ENCODE results near the gene CCNG1.
A peak's percentile ranks its signal among the peaks of the same experiment; 100 is the strongest.
"Not testable (repeated sequence)": the region's sequence is repeated elsewhere in the genome, so short reads cannot be mapped to it uniquely, and the experiment has no call there.

Gene CCNG1, protein sequence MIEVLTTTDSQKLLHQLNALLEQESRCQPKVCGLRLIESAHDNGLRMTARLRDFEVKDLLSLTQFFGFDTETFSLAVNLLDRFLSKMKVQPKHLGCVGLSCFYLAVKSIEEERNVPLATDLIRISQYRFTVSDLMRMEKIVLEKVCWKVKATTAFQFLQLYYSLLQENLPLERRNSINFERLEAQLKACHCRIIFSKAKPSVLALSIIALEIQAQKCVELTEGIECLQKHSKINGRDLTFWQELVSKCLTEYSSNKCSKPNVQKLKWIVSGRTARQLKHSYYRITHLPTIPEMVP

DNA sequence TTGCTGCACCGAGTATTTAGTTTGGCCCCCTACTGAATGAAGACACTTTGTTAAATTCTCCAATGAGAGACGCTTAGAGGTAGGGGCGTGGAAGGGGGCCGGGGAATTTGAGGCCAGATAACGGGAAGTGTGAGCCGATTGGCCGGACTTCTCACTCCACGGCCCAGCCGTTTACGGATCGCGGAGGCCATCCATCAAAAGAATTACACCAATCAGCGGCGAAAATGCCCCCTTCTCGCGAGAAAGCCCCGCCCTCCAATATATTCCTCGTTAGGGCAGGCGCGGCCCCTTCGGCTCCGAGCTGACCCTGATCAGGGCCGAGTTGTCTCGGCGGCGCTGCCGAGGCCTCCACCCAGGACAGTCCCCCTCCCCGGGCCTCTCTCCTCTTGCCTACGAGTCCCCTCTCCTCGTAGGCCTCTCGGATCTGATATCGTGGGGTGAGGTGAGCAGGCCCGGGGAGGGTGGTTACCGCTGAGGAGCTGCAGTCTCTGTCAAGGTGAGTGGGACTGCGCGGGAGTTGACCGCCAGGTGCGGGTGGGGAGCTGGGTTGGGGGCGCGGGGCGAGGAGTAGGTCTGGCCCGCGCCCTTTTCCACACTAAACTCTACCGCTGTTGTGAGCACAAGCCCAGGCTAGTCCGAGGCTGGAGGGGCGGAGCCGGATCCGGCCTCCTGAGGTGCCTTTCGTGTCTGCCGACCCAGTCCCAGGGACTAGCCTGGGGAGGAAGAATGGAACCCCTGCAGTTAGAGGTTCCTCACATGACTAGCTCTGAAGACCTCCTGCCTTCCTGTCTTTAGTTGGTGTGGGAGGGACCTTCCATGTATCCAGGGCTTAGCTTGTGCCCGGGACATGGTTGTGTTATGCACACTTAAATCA is at the start of gene CCNG1:
CCNG1 (plus strand) TSS at position 287 of the 874 bp plus-strand sequence. CDS start 1,662 bp downstream, outside the sequence.
- peak; percentile 99 for DNase-seq

DNA sequence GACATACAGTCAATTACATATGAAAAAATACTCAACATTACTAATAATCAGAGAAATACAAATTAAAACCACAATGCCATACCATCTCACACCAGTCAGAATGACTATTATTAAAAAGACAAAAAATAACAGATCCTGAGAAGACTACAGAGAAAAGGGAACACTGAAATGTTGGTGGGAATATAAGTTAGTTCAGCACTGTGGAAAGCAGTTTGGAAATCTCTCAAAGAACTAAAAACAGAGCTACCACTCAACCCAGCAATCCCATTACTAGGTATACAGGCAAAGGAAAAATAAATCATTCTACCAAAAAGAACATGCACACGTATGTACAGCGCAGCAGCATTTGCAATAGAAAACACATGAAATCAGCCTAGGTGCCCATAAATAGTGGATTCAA is 41.6 kb upstream of the CCNG1 start:
- no peak for DNase-seq

DNA sequence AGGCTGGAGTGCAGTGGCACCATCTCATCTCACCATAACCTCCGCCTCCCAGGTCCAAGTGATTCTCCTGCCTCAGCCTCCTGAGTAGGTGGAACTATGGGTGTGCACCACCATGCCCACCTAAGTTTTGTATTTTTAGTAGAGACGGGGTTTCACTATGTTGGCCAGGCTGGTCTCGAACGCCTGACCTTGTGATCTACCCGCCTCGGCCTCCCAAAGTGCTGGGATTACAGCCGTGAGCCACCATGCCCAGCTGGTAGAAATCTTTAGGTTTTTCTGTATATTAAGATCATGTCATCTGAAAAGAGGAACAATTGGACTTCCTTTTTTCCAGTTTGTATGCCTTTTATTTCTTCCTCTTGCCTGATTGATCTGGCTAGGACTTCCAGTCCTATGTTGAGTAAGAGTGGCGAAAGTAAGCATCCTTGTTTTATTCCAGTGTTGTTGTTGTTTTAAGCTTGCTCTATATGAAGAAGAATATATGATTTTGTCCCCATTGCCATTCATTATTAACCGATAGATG is 40.5 kb upstream of the CCNG1 start:
- DNase-seq: not testable (repeated sequence)

DNA sequence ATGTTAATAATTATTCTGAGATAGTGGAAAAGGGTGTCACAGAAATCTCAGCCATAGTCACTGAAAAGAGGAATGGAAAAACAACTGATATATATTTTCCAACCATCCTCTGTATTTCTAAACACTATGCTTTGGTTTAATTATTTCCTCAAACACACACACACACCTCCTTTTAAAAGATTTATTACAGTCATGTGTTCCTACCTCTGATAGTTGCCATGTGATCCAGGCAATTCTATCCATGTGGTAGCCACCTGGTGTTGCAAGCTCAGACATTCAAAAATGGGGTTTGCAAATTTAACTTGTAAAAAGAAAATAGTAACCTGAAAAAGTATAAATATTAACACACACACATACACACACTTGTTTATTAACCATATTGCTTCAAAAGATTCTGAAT is 40.0 kb upstream of the CCNG1 start:
- no peak for DNase-seq

DNA sequence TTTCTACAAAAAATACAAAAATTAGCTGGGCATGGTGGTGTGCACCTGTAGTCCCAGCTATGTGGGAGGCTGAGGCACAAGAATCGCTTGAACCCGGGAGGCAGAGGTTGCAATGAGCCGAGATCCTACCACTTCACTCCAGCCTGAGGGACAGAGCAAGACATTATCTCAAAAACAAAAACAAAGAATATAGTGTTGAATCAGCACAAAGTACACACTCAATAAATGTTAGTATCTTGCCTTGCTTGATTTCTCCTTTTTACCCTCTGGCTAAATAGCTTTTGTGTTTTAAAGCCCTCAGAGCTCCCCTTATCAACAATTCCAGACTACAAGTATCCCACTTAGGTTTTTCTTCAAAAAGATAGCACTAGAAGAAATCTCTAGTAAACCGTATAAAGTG is 37.5 kb upstream of the CCNG1 start:
- no peak for DNase-seq

DNA sequence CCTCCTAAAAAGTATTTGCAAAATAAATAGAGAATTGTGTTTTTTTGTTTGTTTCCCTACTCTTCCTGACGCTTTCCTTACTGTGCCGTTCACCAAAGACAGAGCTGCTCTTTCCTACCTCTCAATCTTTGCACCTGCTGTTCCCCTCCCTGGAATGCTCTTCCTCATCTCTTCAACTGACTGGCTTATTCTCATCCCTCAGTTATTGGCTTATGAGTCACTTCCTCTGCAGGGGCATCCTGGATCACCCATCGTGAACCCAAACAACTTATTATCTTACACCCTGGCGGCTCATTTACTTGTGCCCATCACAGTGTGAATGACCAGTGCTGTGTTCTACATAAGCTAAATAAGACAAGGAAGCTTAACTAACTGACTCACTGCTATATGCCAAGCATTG is 36.1 kb upstream of the CCNG1 start:
- no peak for DNase-seq

DNA sequence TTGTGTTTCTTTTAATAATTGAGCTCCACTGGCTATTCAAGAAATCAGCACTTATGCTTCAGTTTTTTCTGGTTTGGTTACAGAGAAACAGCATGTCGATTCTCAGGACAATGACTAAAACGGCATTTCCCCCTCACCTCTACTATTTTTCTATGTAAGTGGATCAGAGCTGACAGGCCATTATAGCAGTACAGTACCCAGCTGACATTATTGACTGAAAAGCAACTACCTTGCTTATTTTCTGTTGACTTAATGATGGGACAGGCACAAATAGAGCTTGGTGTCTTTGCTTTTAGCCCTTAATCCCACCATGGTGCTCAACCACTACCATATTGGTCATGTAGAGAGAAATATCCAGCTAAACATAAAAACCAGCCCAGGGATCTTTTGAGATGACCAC is 35.4 kb upstream of the CCNG1 start:
- no peak for DNase-seq

DNA sequence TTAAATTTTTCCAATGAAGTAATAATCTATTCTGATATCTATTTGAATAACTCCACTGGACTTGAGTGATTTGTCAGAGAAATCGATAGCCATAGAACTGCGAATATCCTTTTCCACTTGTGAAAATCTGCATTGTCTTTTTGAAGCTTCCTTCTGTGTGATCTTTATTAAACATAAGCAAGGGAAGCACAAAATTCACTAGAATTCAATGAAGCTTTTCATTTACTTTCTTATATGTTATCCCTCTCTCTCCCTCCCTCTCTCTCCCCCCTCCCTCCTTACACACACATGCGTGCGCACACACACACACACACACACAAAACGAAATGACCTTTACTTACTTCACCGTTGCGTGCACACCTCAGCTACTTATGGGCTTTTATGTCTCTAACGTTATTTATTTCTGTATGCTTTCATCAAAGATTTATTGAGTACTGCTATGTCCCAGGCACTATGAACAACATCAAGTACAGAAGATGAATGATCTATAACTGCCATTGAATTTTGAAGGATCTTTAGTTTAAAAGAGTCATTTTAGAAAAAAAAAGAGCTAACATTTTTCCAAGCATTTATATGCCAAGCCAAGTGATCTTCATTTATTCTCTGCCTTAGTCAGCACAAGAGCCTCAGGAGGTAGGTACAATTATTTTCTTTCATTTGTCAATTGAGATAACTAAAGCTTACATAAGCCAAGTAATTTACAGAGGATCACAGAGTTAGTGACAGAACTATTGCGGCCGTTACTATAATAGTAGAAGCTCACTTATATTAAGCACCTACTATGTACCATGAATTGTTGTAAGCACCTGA is 32.8 kb upstream of the CCNG1 start:
- DNase-seq: no peak

DNA sequence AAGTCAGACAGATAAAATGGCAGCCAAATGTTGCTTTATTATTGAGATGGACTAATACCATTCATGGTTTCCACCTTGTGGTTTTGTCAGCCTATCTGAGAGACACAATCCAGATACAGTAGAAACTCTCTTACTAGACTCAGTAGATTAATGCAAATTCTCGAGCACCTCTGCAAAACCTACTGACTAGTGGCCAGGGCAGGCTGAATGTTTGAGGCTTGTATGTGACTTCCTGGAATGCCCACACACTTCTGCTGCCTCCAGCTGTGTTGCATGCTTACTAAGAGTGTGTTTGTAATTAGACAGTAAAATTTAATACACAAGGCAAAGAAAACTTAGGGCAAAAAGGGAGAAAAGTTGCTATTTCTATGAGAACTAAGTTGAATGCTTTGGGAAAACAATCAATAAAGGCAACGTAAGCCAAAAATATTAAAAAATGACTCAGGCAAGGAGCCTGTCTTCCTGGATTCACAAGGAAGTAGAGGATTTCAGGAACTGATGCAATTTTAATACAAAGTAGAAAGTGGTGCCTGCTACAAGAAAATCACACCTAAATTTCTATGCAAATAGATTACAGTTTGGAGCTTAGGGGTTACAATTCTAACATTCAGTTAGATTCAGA is 30.2 kb upstream of the CCNG1 start:
- peak; percentile 67 for DNase-seq

DNA sequence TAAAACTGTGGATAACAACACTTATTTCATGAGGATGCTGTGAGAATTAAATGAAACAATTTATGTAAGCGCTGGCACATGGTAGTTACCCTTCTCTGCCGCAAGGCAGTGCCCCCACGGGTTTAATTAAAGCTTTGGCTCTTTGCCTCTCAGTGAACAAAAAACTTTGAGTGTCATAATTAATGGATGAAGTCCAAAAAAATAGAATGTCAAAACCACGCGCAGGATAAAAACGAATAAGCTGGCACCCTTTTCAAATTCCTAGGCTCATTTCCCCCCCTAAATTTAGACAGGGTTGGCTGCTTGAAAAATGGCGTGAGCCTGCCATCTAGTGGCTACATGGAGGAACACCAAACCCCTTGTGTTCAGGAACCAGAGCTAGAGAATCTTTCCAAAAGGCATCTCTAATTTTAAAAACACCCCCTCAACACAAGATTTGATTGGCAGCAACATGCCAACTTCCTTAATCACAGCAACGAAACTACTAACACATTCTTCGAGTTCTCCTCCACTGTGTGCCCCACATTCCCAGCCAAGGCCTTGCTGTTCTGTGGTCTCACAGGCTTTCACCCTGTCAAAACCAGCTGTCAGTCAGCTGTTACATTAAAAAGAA is 29.0 kb upstream of the CCNG1 start:
- no peak for DNase-seq

DNA sequence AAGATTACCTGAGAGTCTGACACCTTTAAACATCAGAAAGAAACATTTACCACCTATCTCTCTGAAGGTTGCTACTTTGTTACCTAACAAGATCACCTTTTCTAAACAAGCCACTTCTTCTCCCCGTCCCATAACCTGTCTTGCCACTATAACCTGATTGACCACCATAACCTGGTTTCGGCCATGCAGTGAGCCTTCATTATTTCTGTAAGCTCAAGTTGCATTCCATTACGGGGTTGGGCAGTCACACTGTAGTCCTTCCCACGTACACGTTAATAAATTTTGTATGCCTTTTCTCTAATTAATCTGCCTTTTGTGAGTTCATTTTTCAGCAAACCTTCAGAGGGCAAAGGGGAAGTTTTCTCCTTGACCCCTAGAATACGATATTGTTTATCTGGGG is 28.0 kb upstream of the CCNG1 start:
- no peak for DNase-seq

DNA sequence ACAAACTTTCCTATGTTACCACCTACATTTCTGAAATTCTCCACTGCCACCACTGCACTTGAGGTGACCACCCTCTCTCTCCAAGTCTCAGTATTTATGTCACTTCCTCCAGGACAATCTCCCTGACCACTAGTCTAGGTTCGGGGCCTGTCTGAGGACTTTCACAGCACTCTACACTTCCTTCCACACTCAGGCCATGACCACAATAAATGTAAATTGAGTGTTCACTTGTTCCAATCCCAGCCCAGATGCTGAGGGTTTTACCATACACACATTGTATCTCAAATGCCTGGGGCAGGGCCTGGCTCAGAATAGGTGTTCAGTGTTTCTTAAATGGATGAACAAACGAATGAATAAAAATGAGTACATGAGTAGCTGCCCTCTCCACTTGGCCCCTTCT is 26.9 kb upstream of the CCNG1 start:
- DNase-seq: no peak

DNA sequence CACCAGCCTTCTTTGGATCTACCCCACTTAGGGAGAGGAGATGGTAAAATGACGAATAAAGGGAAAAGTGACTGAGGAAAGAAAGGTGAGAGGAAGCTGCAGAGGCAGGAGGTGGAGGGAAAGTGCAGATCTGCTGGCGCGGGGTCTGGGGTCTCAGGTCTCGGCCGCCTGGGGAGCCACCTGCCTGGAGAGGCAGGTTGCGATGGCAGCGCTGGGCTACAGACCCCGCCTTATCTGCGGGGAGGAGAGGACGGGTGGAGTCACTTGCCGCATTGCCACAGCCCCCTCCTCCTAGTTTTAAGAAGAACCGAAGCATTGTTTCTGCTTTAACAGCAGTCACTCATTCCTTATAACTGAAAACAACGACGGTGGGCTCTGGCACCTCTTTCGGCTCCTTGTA is 21.7 kb upstream of the CCNG1 start:
- DNase-seq: peak; percentile 55

DNA sequence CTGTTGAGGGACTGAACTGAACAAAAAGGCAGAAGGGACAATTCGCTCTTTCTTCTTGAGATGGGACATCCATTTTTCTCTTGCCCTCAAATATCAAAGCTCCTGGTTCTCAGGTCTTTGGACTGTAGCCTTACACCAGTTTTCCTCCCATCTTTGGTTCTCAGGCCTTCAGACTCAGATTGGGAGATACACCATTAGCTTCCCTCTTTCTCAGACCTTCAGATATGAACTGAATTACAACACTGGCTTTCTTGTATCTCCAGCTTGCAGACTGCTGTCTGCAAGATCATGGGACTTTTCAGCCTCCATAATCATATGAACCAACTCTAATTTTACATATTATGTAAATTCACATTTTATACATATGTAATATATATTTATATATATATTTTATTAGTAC is 12.6 kb upstream of the CCNG1 start:
- DNase-seq: no peak

DNA sequence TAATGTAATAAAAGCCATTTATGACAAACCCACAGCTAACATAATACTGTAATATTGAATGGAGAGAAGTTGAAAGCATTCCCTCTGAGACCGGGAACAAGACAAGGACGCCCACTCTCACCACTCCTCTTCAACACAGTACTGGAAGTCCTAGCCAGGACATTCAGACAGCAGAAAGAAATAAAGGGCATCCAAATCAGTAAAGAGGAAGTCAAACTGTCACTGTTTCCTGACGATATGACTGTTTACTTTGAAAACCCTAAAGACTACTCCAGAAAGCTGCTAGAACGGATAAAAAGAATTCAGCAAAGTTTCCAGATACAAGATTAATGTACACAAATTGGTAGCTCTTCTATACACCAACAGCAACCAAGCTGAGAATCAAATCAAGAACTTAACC is 11.3 kb upstream of the CCNG1 start:
- DNase-seq: not testable (repeated sequence)

DNA sequence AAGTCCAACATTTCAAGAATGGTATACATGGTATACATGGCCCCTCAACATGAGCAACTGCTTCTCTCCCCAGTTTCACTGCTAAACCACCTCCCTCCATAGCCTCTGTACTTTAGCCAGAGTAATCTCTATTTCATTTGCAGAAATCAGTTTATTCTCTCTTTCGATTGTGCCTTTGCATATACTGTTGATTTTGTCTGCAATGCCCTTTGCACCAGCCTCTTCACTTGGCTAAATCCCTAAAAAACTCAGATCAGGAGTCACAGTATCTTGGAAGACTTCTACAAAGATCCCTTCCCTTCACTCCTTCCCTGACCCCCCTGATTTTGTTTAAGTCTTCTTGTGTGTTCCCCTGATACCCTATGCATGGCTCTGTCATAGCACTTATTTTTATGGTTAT is 4.9 kb upstream of the CCNG1 start:
- no peak for DNase-seq

DNA sequence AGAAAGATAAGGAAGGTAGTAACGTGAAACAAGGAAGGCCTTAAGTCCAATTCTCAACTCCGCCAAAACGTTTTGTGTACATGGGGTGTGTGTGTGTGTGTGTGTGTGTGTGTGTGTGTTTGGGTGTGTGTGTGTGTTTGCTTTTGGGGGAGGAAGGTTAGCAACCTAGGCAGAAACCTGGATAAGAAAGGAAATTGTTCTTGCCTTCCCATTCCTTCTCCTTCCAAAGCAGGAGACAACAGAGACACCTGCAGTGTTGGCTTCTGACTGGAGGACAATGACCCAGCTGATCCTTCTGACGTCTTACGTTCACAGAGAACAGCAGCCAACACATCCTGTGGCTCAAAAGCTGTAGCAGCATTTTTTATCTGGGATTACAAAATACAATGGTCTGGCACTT is 4.1 kb upstream of the CCNG1 start:
- DNase-seq: no peak

DNA sequence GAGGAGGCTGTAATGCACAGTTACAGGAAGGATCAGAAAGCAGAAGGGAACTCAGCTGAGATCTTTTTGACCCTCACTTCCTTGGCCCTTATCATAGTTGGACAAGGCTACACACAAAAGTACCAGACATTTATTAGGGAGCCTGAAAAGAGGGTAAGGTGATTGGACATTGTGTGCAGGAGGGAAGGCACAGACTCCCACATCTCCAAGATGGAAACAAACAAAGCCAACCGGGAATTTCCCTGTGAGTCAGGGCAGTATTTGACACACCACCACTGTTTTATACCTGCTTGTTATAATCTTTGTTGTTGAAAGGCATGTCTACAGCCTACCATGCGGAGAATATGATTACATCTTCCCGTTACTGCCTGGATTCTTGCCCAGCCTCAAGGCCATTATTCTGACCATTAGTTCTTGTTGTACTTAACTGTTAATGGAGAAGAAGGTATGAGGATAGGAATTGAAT is 3.0 kb upstream of the CCNG1 start:
- no peak for DNase-seq

DNA sequence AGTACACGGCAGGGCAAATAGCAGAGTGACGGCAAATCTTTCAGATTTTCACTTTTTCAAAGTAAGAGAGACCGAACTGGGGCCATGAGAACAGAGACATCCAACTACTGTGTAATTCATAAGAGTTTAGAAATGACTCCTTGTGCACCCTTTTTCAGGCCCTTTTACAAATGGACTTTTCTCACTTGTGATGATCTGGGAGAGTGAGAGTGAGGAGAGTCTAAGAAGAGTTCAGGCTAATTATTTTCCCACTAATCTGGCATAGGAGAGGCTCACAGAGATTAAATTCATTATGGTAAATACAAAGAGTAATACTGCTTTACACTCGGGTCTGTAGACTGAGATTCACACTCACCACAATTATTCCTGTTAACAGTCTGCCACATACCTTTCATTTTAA is 880 bp upstream of the CCNG1 start:
- DNase-seq: no peak

DNA sequence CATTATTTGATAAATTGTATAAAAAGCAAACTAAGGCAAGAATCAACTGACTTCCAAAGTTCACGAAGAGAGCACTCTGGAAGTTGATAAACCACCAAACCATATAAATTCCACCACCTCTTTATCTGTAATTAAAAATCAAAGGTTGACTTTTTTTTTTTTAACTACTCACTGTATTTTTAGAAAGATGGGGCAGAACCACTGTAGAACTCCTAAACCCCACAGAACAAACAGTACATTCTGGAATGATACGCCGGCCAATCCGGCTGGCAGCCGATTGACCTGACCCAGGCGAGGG is 435 bp upstream of the CCNG1 start:
- no peak for DNase-seq

DNA sequence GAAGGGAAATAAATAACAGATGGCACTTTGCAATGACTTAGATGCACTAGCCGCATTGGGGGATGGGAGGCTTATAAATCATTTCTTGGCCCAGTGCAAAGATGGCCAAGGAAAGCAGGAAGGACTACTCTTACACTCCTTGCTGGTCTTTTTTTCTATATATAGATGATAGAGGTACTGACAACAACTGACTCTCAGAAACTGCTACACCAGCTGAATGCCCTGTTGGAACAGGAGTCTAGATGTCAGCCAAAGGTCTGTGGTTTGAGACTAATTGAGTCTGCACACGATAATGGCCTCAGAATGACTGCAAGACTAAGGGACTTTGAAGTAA is 1.7 kb downstream of the CCNG1 start:
- DNase-seq: peak; percentile 76

DNA sequence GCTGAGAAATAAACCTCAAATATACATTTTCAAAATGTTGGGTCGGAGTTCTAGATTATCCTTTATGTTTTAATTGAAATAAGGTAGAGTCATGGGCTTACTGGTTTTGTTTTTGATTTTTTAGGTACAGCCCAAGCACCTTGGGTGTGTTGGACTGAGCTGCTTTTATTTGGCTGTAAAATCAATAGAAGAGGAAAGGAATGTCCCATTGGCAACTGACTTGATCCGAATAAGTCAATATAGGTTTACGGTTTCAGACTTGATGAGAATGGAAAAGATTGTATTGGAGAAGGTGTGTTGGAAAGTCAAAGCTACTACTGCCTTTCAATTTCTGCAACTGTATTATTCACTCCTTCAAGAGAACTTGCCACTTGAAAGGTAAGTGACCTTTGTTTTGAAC is 3.6 kb downstream of the CCNG1 start:
- DNase-seq: no peak

DNA sequence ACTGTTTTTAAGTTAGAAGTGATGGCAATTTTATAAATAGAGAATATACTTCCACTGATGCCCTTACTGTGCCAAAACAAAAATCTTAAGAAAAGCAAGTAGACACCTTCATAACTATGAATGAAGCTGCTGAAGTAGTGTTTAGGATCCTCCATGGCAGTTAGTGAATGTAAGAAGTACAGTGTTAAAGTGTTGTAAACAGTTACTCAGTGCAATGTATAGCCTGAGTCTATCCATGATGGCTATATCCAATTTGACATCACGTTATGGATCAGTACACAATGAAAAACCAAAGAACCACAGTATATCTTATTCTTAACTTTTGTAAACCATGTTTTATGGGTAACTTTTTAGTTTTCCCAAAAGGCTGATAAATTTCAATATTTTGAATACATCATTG is 7.1 kb downstream of the CCNG1 start:
- DNase-seq: no peak

All from islet precursor cell (in vitro differentiated cells).